GM10266 (cell line): Measurements from ENCODE around the gene SLC1A3.

ENCODE experiments used
- DNase-seq: peaks from one replicate; pipeline ENCODE4 v3.0.0; 2012; ENCODE audit errors: extremely low spot score
- CTCF ChIP-seq: IDR thresholded peaks from 2 replicates; pipeline ENCODE4 v1.5.1; 2012; ENCODE audit warnings: mild to moderate bottlenecking, low read depth; ENCODE audit not compliant: control insufficient read depth, insufficient read depth; ENCODE audit errors: missing control alignments

SLC1A3 gene

GRCh38 chr5:36607838-36608783 lies 1.7 kb downstream of the SLC1A3 start:
- TF ChIP-seq CTCF, result no peak
- DNase-seq, result no peak

GRCh38 chr5:36610621-36611020 lies 4.2 kb downstream of the SLC1A3 start:
- no peak for DNase-seq
- no peak for TF ChIP-seq CTCF

- no peak for TF ChIP-seq CTCF
- no peak for DNase-seq
Measured at GRCh38 chr5:36611520-36612274, 5.3 kb downstream of the SLC1A3 start.

- no peak for TF ChIP-seq CTCF
- no peak for DNase-seq
Measured at GRCh38 chr5:36613241-36613640, 6.8 kb downstream of the SLC1A3 start.

- no peak for TF ChIP-seq CTCF
- DNase-seq, result no peak
Measured at GRCh38 chr5:36613771-36614656, 7.6 kb downstream of the SLC1A3 start.

GRCh38 chr5:36614657-36615308 lies 8.4 kb downstream of the SLC1A3 start:
- no peak for TF ChIP-seq CTCF
- no peak for DNase-seq
